HG02884 (cell line): ENCODE data around the gene KCNQ4.

ENCODE experiments used
- ATAC-seq: cut with Tn5 transposase; IDR thresholded peaks from one replicate; pipeline ENCODE4 v1.9.1; 2021; ENCODE audit warnings: mild to moderate bottlenecking, moderate library complexity; ENCODE audit not compliant: unreplicated experiment

The KCNQ4 gene

DNA sequence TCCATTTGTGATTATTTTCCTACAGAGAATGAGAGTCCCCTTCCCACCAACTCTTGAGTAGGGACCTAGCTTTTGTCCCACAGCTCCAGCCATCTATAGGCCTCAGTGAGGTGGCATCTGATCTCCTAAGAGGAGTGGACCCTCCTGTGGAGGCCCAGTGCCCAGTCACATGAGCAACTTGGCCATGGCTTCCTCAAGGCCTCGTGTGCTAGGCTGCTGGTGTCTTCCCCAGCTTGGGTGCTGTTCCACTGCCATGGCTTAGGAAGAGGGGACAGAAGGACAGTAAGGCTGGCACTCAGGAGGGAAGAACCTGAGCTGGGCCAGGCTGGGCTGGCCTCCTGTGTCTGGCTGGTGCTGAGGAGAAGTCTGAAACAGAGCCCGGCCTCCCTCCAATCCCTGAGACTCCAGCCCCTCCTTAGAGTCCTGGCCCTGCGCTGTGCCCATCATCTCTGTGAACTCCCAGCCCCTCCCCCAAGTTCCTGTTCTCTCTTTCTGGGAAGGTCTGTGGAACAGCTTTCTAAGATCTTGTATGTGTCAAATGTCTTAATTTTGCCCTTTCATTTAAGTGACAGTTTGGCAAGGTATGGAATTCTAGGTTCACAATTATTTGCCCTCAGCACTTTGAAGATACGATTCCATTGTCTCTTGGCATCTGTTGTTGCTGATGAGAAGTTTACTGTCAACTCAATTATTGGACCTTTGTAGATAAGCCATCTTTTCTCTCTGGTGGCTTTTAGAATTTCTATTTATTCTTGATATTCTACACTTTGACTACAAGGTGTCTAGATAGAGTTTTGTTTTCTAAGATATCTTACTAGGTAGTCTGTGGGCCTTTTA lies 7.1 kb upstream of the KCNQ4 start:
- ATAC-seq: no peak

DNA sequence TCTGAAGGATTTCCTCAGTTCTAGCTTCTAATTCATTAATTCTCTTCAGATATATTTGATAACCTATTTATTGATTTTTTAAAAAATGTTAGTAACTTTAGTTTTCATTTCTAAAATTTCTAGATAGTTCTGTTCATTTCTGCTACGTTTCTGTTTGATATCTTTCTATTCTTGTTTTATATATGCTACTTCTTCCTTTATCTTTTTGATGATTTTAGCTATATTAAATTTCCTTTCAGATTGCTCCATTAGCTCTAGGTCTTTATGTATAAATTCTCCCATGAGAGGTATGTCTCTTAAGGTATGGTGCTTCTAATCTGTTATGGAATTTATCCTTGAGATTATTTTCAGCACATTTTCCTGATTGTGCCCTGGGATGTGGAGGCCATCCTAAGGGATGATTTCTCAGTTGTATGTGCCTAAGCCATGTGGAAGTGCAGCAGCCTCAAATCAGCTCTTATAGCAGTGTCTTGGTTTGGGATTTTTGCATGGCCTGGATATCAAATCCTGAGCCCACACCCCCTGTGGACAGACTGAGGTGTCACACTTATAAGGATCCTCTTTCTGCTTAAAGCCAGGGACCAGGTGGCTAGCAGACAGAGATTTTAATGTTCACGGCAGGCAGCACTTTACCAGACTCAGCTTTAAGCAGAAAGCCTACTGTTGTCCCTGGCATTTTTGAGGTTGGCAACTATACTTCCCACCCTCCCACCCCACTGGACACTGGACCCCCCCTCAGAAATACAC lies 6.2 kb upstream of the KCNQ4 start:
- ATAC-seq: no peak

DNA sequence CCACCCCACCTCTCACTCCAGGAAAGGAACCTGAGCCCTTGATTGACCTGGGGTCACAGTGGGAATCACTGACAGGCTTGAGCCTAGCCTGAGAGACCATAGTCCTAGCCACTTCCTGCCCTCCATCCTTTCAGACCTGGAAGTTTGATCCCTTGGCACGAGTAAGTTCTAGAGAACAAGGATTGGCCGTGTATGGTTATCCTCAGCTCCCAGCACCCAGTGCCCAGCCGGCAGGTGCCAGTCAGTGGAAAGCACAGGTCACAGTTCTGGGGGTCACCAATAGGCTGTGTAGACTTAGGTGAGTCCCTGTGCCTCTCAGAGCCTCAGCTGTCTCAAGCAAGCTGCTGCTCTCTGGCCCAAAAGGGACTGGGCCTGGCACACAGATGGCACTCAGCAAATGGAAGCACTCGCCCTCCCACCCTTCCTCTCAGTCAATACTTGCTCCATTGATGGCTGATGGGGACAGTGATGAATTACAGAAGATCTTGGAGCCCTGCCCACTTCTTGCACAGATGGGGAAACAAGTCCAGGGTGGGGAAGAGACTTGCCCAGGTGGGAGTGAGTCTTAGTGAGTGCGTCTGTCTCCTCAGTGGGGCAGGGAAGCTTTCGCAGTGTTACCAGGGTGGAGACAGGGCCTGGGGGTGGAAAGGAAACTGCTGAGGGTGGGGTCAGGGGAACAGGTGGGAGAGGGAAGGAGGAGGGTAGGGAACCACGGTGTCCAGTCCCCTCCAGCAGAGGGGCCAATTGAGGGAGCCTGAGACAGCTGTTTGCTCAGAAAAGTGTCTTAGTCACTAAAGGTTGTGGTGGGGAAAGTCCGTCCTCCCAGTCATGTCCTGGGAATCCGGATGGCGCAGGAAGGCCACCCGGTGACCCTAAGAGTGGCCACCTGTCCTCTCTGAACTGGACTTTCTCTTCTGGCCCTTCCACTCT lies 2.6 kb upstream of the KCNQ4 start:
- no peak for ATAC-seq

DNA sequence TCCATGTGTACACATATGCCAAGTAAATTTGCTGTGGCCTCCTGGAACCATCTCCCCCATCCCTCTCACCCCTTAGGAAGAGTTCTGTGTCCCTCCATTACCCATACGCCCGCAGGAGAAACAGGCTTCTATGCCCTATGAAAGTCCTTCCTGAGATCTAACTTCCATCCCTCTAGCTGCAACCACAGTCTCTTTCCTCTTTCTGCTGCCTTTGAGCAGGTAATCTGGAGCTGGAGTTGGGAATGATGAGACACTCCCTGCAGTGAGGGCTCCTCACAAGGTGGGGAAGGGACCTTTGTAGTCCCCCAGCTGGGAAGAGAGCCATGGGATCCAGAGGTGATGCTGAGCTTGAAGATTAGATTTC lies 2.0 kb upstream of the KCNQ4 start:
- no peak for ATAC-seq

DNA sequence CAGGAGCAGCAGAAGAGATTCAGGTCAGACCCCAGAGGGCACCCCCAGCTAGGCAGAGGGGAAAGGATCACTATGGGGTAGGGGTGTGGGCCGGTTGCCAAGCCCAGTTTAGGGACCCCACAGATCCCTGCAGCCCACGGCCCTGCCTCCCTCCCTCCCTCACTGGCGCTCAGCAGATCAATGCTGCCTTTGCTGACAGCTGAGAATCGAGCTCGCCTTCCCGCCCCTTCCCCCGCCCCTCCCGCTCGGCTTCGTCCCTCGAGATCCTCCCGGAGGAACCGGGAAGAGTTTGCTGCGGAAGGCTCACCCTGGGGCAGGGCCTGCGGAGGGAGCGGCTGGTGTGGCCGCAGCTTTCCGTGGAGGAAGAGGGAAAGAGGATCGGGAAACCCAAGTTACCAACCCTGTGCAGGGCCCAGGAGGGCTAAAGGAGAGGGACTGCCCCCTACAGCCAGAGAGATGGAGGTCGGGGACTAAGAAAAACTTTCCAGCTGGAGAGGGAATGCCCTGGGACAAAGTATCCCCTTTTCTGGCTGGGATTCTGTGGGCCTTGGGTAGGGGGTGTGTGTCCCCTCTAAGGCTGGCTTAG lies 1.1 kb upstream of the KCNQ4 start:
- no peak for ATAC-seq

DNA sequence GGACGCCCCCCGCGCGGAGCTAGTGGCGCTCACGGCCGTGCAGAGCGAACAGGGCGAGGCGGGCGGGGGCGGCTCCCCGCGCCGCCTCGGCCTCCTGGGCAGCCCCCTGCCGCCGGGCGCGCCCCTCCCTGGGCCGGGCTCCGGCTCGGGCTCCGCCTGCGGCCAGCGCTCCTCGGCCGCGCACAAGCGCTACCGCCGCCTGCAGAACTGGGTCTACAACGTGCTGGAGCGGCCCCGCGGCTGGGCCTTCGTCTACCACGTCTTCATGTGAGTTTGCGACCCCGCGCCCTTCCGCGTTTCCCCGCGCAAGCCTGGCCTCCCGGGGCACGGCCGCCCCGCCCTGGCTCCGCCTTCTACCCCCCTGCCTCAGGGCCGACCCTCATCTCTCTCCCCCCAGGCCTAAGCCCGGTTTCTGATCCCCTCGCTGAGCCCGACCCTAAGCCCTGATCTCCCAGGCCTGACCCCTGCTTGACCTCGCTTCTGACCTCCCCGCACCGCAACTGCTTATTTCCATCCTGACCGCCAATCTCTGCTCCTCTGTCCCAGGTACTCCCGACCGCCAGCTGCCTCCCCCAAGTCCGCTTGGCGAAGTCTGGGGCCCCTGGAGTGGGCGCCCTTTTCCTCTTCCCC lies 669 bp downstream of the KCNQ4 start:
- ATAC-seq: no peak

DNA sequence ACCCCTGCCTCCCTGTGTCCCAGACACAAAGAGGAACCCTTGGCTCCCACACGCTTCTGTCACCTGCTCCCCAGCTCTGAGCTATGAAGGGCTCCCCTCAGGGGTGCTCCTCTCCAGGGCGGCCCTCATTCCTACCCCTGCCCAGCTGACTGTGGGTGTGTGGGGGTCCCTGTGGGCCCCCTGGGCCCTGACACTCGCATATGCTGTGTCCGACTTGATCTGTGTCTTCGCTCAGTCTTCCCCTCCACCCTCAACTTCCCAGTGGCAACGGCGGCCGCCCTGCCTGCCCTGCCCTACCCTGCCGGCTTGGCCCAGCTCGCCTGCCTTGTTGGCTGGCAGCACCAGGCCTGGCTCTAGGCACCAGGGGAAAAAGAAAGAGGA lies 1.2 kb downstream of the KCNQ4 start:
- ATAC-seq: no peak

DNA sequence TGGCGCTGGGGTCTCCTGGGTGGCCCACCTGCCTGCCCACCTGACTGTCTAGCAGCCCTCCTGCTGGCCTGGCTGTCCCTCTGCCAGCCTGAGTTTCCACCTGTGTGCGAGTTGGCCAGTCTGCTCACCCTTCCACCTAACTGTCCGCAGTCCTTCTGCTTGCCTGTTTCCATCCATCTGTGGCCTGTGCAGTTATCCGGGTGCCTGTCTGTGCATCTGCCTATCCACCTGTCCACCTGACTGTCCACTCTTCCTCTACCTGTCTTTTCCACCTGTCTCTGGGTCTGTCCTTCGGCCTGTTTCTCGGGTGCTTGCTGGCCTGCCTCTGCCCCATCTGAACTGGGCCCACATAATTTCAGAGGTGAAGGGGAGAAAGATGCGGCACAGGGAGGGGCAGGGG lies 1.9 kb downstream of the KCNQ4 start:
- no peak for ATAC-seq

DNA sequence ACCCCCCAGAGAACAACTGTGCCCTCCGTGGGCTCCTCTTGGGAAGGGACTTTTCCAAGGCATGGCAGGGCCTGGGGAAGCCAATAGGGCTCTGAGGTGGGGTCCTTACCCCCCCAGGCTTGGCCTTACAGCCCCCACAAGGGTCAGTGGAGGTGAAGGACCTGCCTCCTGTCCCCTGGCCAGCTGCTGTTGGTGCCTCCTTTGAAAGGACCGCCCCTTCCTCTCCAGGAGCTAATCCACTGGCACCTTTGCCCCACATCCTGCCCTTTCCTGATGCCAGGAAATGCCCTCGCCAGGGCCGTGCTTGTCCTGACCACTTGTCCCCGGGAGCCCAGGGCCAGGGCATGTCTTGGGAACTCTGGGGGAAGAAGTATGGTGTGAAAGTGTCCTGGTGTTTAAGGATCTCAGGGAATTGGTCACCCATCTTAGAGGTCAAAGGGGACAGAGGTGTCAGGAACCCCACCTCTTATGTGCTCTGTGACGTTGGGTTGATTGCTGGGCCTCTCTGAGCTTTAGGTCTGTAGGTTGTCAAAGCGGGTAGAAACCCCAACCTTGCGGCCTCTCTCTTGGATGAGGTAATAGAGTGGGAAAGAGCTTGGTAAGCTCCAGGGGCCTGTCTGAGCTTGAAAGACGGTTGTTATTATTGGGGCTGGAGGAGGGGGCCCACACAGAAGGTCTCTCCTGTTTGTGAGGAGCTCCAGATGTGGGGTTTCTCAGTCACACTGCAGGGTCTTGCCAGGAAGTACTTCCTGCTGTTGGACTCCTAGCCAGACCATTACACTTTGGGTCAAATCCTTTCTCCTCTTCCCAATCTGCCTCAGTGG lies 2.8 kb downstream of the KCNQ4 start:
- ATAC-seq: no peak

DNA sequence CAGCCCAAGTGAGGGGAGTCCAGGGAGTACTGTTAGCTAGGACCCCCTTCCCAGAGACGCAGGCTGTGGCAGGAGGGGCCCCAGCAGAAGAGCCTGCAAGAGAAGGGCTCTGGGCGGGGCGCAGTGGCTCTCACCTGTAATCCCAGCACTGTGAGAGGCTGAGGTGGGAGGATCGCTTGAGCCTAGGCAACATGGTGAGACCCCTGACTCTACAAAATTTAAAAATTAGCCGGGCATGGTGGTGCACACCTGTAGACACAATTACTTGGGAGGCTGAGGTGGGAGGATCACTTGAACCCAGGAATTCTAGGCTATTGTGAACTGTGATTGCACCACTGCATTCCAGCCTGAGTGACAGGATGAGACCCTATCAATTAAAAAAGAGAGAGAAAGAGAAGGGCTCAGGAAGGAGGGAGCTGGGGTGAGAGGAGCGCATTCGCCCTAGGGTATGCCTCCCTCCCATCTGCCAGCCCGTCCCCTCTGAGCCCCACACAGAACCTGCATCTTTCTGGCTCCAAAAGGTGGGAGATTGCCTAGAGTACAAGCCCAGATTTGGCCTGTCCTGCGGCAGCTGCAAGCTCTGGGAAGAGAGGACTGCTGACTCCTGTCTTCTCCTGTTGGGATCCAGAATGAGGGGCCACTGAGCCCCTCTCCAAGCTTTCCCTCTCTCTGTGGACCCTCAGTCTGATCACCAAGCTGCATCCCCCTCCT lies 3.6 kb downstream of the KCNQ4 start:
- ATAC-seq: no peak

DNA sequence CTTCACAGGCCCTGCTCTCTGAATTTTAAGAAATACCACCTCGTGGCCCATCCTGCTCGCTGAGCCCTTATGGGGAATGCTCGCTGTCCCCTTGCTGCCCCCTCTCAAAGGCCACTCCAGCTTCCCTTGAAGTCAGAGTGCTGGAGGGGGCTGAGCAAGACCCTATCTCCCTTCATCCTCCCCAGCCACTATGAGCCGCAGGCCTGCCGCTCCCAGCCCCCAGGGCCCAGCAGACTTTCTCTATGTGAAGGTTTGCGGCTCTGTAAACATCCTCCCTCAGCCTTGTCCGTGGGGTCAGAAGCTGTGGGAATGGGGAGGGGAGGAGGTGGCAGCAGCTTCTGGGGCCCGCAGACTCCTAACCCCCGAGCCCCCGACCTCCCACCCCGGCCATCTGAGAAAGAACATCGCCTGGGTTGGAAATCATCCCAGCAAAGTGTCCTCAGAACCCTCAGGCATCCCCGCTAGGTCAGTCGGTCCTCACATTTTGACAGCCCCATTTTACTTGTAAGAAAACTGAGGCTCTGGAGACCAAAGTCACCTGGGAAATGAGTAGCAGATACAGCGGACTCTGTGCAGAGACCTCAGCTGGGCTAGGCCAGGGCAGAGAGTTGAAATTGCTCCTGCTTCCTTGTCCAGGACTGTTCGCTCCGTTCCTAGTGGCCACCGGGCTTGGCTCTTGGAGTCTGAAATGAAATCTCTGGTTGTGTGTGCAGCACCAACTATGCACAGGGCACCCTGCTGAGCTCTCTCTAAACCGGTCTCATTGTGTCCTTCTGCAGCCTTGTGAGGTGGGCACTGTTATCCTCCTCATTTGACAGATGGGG lies 4.4 kb downstream of the KCNQ4 start:
- ATAC-seq: no peak

DNA sequence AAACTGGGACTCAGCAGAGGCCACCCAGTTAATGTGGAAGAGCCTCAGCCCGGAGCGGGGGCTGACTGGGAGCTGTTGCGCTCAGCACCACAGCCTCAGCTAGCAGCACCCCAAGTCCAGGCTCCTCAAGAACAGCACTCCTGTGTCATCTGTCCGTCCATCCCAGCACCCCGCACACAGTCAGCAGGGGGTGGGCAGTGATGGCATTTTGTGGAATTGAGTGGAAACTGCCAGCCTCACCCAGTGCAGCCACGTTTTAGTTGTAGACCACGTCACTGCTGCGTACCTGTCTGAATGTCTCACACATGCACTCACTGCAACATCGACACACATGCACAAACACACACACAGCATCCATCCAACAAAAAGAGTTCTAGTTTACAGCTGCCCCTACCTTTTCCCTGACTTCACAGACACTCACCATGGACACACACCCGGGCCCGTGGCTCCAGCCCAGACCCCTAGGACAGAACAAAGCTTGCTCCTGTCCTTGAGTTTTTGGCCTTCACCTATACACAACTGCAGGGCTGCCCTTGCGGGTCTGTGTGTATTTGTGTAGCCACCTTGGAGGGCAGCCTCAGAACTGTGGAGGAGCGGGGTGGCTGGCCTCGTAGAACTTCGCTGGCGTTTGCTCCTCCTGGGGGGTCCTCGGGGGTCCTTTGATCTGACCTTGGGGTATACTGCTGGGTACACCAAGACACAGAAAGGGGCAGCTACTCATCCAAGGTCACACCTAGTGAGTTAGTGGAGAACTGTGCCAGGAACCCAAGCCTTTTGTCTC lies 5.2 kb downstream of the KCNQ4 start:
- ATAC-seq: no peak

DNA sequence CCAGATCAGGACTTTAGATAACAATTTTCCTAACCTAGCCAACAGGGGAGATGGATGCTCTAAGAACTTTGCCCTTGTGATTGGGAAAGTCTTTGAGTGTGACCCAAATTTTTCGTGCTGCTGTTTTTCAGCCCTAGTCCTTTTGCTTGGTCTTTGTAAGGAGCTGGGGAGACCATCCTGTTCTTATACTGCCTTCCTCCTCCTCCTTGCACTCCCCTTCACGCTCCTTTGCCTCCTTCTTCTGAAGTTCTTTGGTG lies 5.7 kb downstream of the KCNQ4 start:
- ATAC-seq: no peak

DNA sequence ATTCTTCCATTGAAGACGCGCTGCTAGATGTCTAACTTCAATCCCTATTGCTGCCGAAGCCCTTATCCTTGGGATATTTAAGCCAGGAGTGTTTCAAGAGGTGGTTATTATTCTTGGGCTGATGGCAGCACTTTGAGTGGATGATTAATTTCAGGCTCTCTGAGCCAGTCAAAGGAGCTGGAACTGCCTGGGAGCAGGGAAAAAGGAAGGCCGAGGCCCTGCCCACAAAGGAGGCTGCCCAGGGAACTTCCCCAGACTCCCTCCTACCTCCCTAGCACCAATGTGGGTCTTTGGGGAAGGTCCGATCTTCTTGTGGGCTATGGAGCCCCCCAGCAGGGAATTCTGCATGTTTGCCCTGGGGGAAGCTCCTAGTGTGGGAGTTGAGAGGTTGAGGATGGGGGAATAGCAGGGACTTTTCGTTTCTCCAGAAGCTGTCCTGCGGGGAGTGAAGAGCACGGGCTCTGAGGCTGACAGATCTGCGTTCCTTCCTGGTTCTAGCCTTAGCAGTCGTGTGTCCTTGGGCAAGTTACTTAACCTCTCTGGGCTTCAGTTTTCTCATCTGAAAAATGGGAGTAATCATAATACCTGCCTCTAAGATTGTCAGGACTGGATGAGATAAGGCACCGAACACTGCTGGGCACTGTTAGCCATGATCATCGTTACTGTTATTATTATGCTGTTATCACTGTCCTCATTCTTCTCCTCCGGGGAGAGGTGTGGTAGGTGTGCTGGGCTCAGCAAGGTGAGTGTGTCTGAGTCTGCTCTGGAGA lies 6.3 kb downstream of the KCNQ4 start:
- no peak for ATAC-seq

DNA sequence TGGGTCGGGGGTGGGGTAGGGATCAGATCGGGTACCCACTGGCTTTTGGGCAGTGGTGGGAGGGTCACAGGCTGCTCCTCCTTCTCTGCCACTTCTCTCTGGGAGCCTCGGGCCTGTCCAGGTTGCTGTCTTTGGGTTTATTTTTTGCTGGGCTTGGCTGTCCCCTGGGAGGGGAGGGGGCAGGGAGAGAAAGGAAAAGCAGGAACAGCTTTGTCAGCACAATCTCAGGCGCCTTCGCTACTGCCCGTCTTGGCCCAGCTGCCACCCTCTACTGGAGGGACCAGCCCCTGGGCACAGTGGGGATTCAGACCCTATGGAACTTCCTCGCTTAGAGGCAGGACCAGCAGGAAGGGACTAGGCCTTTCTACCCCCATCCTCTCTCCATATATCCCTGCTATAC lies 8.4 kb downstream of the KCNQ4 start:
- no peak for ATAC-seq

DNA sequence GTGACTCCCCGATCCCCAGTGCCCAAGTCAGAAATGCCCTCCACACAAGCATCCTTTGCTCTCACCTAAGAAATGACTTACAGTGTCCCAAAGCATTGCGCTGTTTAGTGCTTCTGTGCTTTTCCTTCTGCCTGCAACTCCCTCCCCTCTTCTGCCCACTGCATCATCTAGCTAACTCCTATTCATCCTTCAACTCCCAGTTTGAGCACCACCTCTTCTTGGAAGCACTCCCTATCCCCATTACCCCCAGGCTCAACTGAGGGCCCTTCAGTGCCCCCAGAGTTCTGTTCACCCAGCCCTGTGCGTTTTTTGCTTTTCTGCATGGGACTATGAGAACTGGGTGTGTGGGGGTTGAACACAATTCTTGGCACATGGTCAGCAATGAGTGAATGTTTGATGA lies 10.0 kb downstream of the KCNQ4 start:
- ATAC-seq: no peak

DNA sequence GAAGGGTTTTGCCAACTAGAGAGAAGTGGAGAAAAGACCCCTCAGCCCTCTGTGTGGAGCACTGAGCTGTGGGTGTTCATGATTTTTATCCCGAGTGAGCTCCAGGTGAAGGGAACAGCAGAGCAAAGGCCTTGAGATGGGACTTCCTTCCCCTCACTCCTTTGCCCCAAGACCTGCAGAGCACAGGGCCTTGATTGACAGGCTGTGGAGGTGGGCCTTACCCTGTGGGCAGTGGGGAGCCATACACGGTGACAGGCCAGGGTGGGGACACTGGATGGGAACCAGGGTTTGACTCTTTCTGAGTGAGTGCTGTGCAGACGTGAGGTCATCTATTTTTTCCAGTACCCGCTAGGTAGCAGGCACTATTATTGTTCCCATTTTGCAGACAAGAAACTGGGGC lies 10.5 kb downstream of the KCNQ4 start:
- no peak for ATAC-seq
